ENCODE measurements around the gene PNKD. TPM values are rescaled to one million over a fixed set of nuclear protein-coding genes. Genes with fewer than 3 reads are reported as not detected.
A peak's percentile ranks its signal among the peaks of the same experiment; 100 is the strongest.

Gene PNKD
- total RNA-seq, 1 donor from 2014 or later, result 10.3 TPM

DNA sequence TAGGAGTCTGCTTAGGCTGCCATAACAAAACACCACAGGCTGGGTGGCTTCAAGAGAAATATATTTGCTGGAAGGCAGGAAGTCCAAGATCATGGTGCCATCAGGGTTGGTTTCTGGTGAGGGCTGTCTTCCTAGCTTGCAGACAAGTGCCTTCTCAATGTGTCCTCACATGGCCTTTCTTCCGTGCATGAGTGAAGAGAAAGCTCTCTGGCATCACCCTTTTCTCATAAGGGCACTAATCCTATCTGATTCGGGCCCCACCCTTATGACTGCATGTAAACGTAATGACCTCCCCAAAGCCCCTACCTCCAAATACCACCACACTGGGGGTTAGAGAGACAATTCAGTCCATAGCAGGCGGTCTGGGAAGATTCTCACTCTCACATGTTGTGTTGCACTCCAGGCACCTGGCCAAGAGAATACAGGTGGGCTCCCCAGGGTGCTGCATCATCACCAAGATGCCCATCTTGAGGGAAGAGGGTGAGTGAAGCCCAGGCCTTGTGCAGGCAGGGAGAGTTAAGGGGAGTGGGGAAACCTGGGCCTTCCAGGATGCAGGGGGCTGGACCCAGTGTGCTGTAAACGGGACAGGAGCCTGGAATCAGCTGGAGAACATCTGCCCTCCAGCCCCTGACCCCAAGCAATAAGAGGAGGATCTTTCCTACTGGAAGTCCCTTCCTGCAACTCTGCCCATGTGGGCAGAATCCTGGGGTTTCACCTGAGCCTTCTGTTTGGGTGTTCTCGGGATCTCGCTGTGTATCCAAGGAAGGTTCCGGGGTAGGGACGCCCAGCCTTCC is 96.5 kb downstream of the PNKD start:
- TF ChIP-seq, protein P1, sequence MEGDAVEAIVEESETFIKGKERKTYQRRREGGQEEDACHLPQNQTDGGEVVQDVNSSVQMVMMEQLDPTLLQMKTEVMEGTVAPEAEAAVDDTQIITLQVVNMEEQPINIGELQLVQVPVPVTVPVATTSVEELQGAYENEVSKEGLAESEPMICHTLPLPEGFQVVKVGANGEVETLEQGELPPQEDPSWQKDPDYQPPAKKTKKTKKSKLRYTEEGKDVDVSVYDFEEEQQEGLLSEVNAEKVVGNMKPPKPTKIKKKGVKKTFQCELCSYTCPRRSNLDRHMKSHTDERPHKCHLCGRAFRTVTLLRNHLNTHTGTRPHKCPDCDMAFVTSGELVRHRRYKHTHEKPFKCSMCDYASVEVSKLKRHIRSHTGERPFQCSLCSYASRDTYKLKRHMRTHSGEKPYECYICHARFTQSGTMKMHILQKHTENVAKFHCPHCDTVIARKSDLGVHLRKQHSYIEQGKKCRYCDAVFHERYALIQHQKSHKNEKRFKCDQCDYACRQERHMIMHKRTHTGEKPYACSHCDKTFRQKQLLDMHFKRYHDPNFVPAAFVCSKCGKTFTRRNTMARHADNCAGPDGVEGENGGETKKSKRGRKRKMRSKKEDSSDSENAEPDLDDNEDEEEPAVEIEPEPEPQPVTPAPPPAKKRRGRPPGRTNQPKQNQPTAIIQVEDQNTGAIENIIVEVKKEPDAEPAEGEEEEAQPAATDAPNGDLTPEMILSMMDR (IDR thresholded peaks at IDR 0.05; ENCODE audit: insufficient read depth, low read length, severe bottlenecking), result no peak
- Histone ChIP-seq H3K4me3 (ENCODE audit: low read depth, low read length) (no peak overlapping the region), H3K36me3 (ENCODE audit: control insufficient read depth, insufficient read depth, low read length) (no peaks in the 10 kb centered on the region), H3K27me3 (ENCODE audit: control insufficient read depth, insufficient read depth, low read length) (no peaks in the 10 kb centered on the region)
- DNase-seq (ENCODE audit: low read depth) (no peak), FAIRE-seq (peak; percentile 43)

DNA sequence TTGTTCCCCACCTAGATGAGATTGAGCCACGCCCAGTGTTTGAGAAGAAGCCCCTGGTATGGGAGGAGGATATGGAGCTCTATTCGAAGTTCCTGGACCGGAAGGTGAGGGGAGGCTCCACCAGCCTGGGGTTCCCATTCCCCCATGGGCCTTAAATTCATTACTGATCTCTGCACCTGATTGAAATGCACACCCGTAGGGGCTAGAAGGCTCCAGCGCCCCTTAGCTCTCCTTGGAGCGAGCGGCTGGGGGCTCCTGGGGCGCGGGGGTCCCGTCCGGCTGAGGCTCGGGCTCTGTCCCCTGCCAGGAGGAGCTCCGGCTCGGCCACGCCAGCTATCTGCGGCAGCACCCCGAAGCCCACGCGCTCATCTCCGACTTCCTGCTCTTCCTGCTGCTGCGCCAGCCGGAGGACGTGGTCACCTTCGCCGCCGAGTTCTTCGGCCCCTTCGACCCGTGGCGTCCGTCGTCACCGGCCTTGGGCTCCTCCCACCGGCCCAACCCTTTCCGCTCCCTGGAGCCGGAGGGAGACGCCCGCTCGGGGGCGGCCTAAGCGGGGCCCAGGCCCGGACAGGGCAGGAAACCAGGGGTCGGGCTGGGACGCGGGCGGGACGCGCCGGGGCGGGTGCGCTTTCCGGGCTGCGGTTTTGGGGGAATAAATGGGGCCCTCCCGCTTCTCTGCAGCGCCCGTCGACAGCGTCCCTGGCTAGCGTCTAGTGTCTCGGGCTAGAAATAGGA is 97.3 kb downstream of the PNKD start:
- DNase-seq (ENCODE audit: low read depth) (peak; percentile 44), FAIRE-seq (no peak)
- Histone ChIP-seq H3K36me3 (ENCODE audit: control insufficient read depth, insufficient read depth, low read length) (no peaks in the 10 kb centered on the region), H3K27me3 (ENCODE audit: control insufficient read depth, insufficient read depth, low read length) (no peaks in the 10 kb centered on the region), H3K4me3 (ENCODE audit: low read depth, low read length) (peak overlapping the region; percentile 46)
- TF ChIP-seq, protein P1 (IDR thresholded peaks at IDR 0.05; ENCODE audit: insufficient read depth, low read length, severe bottlenecking), result peak; percentile 2

DNA sequence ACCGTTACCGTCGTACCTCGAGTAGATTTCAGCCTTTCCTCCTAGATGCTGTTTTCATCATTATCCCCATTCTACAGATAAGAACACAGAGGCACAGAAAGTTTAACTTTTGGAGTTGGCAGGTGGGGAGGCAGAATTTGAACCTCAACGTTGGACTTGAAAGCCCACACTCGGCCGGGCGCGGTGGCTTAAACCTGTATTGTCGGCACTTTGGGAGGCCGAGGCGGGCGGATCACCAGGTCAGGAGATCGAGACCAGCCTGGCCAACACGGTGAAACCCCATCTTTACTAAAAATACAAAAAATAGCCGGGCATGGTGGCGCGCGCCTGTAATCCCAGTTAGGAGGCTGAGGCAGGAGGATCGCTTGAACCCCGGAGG is 97.8 kb downstream of the PNKD start:
- peak overlapping the region; percentile 46 for H3K4me3 ChIP-seq (ENCODE audit: low read depth, low read length)
- FAIRE-seq, result no peak
- no peak for DNase-seq (ENCODE audit: low read depth)
- TF ChIP-seq, protein P1 (IDR thresholded peaks at IDR 0.05; ENCODE audit: insufficient read depth, low read length, severe bottlenecking), result no peak
- no peaks in the 10 kb centered on the region for H3K36me3 ChIP-seq (ENCODE audit: control insufficient read depth, insufficient read depth, low read length)
- H3K27me3 ChIP-seq (ENCODE audit: control insufficient read depth, insufficient read depth, low read length), result no peaks in the 10 kb centered on the region

DNA sequence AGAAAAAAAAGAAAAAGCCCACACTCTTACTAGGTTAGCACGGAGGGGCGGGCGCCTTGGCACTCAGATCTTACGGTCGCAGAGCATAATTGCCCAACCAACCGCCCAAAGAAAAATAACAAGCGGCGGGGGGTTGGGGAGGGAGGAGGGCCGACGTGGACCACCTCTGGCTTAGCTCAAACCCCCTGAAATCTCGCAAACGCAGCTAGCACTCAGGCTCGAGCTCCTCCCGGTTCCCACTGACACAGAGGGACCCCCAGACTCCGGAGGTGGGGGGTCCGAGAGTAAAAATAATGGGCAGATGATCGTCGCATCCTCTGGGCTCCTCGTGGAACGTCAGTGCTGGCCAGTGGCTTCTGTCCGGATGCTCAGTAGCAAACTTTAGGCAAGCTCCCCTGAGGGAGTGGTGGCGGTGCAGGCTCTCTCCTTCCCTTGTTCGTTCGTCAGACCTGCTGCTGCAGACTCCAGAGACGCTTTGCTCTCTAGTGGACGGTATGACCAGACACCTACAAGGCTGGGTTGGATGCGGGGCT is 98.4 kb downstream of the PNKD start:
- Histone ChIP-seq H3K27me3 (ENCODE audit: control insufficient read depth, insufficient read depth, low read length) (no peaks in the 10 kb centered on the region), H3K36me3 (ENCODE audit: control insufficient read depth, insufficient read depth, low read length) (no peaks in the 10 kb centered on the region), H3K4me3 (ENCODE audit: low read depth, low read length) (no peak overlapping the region)
- TF ChIP-seq, protein P1 (IDR thresholded peaks at IDR 0.05; ENCODE audit: insufficient read depth, low read length, severe bottlenecking), result no peak
- no peak for FAIRE-seq
- DNase-seq (ENCODE audit: low read depth), result no peak

DNA sequence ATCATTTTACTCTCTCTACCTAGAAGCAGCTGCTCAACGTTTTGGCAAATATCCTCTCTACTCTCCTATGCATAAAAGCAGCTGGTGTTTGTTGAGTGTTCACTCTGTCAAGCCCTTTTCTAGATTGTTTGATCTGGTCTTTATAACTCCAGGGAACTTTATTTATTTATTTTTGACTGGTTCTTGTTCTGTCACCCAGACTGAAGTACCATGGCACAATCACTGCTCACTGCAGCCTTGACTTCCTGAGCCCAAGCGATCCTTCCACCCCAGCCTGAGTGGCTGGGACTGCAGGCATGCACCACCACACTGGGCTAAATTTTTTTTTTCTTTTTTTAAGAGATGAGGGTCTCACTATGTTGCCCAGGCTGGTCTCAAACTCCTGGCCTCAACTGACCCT is 99.0 kb downstream of the PNKD start:
- Histone ChIP-seq H3K4me3 (ENCODE audit: low read depth, low read length) (no peak overlapping the region), H3K27me3 (ENCODE audit: control insufficient read depth, insufficient read depth, low read length) (no peaks in the 10 kb centered on the region), H3K36me3 (ENCODE audit: control insufficient read depth, insufficient read depth, low read length) (no peaks in the 10 kb centered on the region)
- TF ChIP-seq, protein P1 (IDR thresholded peaks at IDR 0.05; ENCODE audit: insufficient read depth, low read length, severe bottlenecking), result no peak
- no peak for FAIRE-seq
- no peak for DNase-seq (ENCODE audit: low read depth)
